GM21360 (cell line): ENCODE data around the gene ROPN1L.
"Not testable (repeated sequence)": the region's sequence is repeated elsewhere in the genome, so short reads cannot be mapped to it uniquely, and the experiment has no call there.

ENCODE experiments used
- ATAC-seq: cut with Tn5 transposase; IDR thresholded peaks from one replicate; pipeline ENCODE4 v1.9.1; 2021; ENCODE audit warnings: mild to moderate bottlenecking, moderate library complexity; ENCODE audit not compliant: unreplicated experiment

ROPN1L gene

GRCh38 chr5:10441083-10441991 is at the start of gene ROPN1L:
TSS of gene ROPN1L (plus strand) at chr5:10441879. CDS start at chr5:10442168, 289 bp downstream.
- peak; percentile 97 for ATAC-seq

- ATAC-seq = not testable (repeated sequence)
Measured at GRCh38 chr5:10392567-10393328, 48.9 kb upstream of the ROPN1L start.

GRCh38 chr5:10393491-10393890 is 48.2 kb upstream of the ROPN1L start:
- no peak for ATAC-seq

- ATAC-seq = no peak
Measured at GRCh38 chr5:10396552-10396951, 45.1 kb upstream of the ROPN1L start.

- ATAC-seq = no peak
Measured at GRCh38 chr5:10399839-10400238, 41.8 kb upstream of the ROPN1L start.

GRCh38 chr5:10400411-10400810 is 41.3 kb upstream of the ROPN1L start:
- no peak for ATAC-seq

- no peak for ATAC-seq
Measured at GRCh38 chr5:10400831-10401230, 40.8 kb upstream of the ROPN1L start.

GRCh38 chr5:10401498-10401897 is 40.2 kb upstream of the ROPN1L start:
- no peak for ATAC-seq

- no peak for ATAC-seq
Measured at GRCh38 chr5:10403829-10404228, 37.9 kb upstream of the ROPN1L start.

GRCh38 chr5:10406651-10407050 is 35.0 kb upstream of the ROPN1L start:
- no peak for ATAC-seq

GRCh38 chr5:10409504-10409903 is 32.2 kb upstream of the ROPN1L start:
- no peak for ATAC-seq

- no peak for ATAC-seq
Measured at GRCh38 chr5:10410662-10411061, 31.0 kb upstream of the ROPN1L start.

- no peak for ATAC-seq
Measured at GRCh38 chr5:10411336-10411735, 30.3 kb upstream of the ROPN1L start.

GRCh38 chr5:10416868-10417267 is 24.8 kb upstream of the ROPN1L start:
- no peak for ATAC-seq

GRCh38 chr5:10418654-10419345 is 22.9 kb upstream of the ROPN1L start:
- peak; percentile 48 for ATAC-seq

- no peak for ATAC-seq
Measured at GRCh38 chr5:10420468-10420867, 21.2 kb upstream of the ROPN1L start.

- no peak for ATAC-seq
Measured at GRCh38 chr5:10420932-10421331, 20.7 kb upstream of the ROPN1L start.

- no peak for ATAC-seq
Measured at GRCh38 chr5:10421896-10422691, 19.6 kb upstream of the ROPN1L start.

- no peak for ATAC-seq
Measured at GRCh38 chr5:10423022-10423421, 18.7 kb upstream of the ROPN1L start.

- ATAC-seq = no peak
Measured at GRCh38 chr5:10424124-10424731, 17.5 kb upstream of the ROPN1L start.
